Measurements from ENCODE around the gene TTLL5.

TTLL5 gene

DNA sequence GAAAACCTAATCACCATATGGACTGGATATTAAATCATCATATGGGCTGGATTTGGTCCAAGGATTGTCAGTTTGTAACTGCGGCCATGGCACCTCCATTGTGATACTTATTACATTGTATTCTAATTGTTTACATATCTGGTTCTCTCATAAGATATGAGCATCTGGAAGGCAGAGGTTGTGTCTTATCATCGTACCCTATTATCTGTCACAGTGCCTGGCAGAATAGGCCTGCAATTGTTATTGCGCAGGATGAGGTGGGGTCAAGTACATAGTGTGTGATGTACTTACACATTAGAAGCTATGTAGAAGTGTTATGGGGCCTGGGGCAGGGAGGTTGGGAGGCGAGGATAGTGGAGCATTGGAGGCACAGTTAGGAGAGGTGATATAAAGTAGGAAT lies 329.3 kb downstream of the TTLL5 start:
- Histone ChIP-seq H3K36me3 (ENCODE audit: insufficient read depth) (no peaks in the 10 kb centered on the region), H3K27me3 (ENCODE audit: insufficient read depth, low read depth) (no peaks in the 10 kb centered on the region), H4K20me1 (ENCODE audit: insufficient read depth) (no peaks in the 10 kb centered on the region), H2AFZ (ENCODE audit: low read depth) (no peak overlapping the region), H3K79me2 (ENCODE audit: insufficient read depth, low read depth) (no peaks in the 10 kb centered on the region), H3K27ac (no peak overlapping the region), H3K9ac (no peak overlapping the region), H3K4me2 (no peak overlapping the region), H3K4me3 (IDR thresholded peaks at IDR 0.05; ENCODE audit: insufficient read depth, low read depth, low read length) (no peak overlapping the region), H3K4me1 (ENCODE audit: low read depth, poor library complexity, severe bottlenecking) (peaks cover 24% of the 10 kb centered on the region)
- TF ChIP-seq, protein P1, sequence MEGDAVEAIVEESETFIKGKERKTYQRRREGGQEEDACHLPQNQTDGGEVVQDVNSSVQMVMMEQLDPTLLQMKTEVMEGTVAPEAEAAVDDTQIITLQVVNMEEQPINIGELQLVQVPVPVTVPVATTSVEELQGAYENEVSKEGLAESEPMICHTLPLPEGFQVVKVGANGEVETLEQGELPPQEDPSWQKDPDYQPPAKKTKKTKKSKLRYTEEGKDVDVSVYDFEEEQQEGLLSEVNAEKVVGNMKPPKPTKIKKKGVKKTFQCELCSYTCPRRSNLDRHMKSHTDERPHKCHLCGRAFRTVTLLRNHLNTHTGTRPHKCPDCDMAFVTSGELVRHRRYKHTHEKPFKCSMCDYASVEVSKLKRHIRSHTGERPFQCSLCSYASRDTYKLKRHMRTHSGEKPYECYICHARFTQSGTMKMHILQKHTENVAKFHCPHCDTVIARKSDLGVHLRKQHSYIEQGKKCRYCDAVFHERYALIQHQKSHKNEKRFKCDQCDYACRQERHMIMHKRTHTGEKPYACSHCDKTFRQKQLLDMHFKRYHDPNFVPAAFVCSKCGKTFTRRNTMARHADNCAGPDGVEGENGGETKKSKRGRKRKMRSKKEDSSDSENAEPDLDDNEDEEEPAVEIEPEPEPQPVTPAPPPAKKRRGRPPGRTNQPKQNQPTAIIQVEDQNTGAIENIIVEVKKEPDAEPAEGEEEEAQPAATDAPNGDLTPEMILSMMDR (conservative IDR thresholded peaks at IDR 0.05; ENCODE audit: low read depth, low read length) = no peak

DNA sequence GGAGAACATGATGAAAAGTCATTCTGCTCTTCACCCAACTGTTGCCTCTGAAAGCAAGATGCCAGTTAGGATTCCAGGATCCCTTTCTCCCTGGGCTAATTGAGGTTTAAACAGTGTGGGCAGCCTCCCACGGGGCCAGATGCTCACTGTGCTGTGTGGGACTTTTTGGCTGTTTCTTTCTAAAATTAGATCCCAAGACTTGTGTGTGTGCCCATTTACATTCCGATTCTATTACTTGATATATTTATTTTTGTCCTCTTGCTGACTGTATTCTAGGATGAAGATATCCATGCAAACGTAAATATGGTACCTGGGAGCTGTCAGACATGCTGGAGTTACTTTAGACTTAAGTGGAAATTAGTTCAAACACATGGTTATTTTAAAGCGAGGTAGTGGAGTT lies 330.7 kb downstream of the TTLL5 start:
- Histone ChIP-seq H3K27ac (no peak overlapping the region), H3K79me2 (ENCODE audit: insufficient read depth, low read depth) (no peaks in the 10 kb centered on the region), H3K4me3 (IDR thresholded peaks at IDR 0.05; ENCODE audit: insufficient read depth, low read depth, low read length) (no peak overlapping the region), H4K20me1 (ENCODE audit: insufficient read depth) (no peaks in the 10 kb centered on the region), H2AFZ (ENCODE audit: low read depth) (no peak overlapping the region), H3K9ac (no peak overlapping the region), H3K36me3 (ENCODE audit: insufficient read depth) (no peaks in the 10 kb centered on the region), H3K4me1 (ENCODE audit: low read depth, poor library complexity, severe bottlenecking) (peaks cover 20% of the 10 kb centered on the region), H3K27me3 (ENCODE audit: insufficient read depth, low read depth) (no peaks in the 10 kb centered on the region), H3K4me2 (no peak overlapping the region)
- TF ChIP-seq, protein P1 (conservative IDR thresholded peaks at IDR 0.05; ENCODE audit: low read depth, low read length) = no peak

DNA sequence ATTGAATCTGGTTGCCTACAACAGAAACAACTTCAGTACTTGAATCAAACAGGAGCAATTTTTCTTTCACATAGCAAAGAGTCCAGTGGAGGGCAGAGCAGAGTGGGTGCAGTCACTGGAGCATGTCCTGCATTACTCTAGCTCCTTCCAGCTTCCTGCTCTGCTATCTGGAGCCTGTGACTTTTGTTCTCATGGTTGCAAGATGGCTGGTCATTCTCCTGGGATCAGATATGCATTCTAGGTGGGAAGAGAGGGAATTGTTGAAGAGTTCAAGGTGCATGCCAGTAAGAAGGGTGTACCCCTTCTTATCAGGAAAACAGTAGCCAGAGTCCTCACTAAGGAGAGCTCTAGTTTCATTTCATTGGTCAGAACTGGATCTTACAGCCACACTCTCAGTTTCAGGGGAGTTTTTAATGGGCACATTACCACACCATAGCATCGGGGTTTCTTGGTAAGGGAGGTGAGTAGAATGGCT lies 332.6 kb downstream of the TTLL5 start:
- H3K36me3 ChIP-seq (ENCODE audit: insufficient read depth) = no peaks in the 10 kb centered on the region
- no peak overlapping the region for H2AFZ ChIP-seq (ENCODE audit: low read depth)
- no peaks in the 10 kb centered on the region for H3K79me2 ChIP-seq (ENCODE audit: insufficient read depth, low read depth)
- H3K4me3 ChIP-seq (IDR thresholded peaks at IDR 0.05; ENCODE audit: insufficient read depth, low read depth, low read length) = no peak overlapping the region
- H3K27ac ChIP-seq = no peak overlapping the region
- TF ChIP-seq, protein P1 (conservative IDR thresholded peaks at IDR 0.05; ENCODE audit: low read depth, low read length) = no peak
- H3K9ac ChIP-seq = no peak overlapping the region
- peak overlapping the region; percentile 10; the same call in 1 of the 2 replicates for H3K4me2 ChIP-seq
- H3K27me3 ChIP-seq (ENCODE audit: insufficient read depth, low read depth) = no peaks in the 10 kb centered on the region
- H3K4me1 ChIP-seq (ENCODE audit: low read depth, poor library complexity, severe bottlenecking) = peaks cover 12% of the 10 kb centered on the region
- no peaks in the 10 kb centered on the region for H4K20me1 ChIP-seq (ENCODE audit: insufficient read depth)

DNA sequence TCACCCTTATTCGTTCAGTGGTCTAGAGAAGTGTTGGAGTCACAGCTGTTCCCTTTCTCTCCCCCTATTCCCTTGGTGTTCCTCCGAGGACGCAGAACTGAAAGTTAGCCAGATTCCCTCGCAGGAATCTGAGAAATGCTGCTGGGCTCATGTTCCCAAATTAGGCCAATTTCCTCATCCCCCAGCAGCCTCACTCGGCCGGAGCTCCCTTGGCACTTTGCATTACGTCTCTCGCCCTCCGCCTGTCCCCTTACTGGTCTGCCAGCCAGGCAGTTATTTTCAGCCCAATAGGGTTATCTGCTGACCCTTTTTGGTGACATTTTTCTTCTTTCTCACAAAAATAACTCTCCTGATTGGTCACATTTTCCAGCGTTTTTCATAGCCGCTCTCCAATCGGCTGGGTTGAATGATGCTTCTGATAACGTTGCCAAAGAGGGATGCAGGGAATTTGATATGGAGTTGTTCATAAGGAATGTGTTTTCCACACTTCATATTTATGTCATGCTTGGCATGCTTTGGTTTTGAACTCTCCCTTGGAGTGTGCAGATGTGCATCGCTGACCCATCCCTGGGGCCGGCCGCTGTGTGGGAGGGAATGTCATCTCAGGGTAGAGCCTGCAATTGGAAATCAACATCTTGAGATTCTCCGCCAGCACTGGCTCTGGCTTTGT lies 334.5 kb downstream of the TTLL5 start:
- TF ChIP-seq, protein P1 (conservative IDR thresholded peaks at IDR 0.05; ENCODE audit: low read depth, low read length) = no peak
- peaks cover 12% of the 10 kb centered on the region for H3K4me1 ChIP-seq (ENCODE audit: low read depth, poor library complexity, severe bottlenecking)
- H2AFZ ChIP-seq (ENCODE audit: low read depth) = no peak overlapping the region
- H3K79me2 ChIP-seq (ENCODE audit: insufficient read depth, low read depth) = no peaks in the 10 kb centered on the region
- H3K27ac ChIP-seq = no peak overlapping the region
- H3K4me3 ChIP-seq (IDR thresholded peaks at IDR 0.05; ENCODE audit: insufficient read depth, low read depth, low read length) = no peak overlapping the region
- no peak overlapping the region for H3K4me2 ChIP-seq
- H3K36me3 ChIP-seq (ENCODE audit: insufficient read depth) = no peaks in the 10 kb centered on the region
- no peaks in the 10 kb centered on the region for H4K20me1 ChIP-seq (ENCODE audit: insufficient read depth)
- H3K27me3 ChIP-seq (ENCODE audit: insufficient read depth, low read depth) = no peaks in the 10 kb centered on the region
- H3K9ac ChIP-seq = no peak overlapping the region

All from KMS-11 (cell line).